ENCODE data around the gene CERK. TPM values are rescaled to one million over a fixed set of nuclear protein-coding genes. Genes with fewer than 3 reads are reported as not detected.

Gene CERK
- total RNA-seq, 3 donors from 2014 or later: 40.3 to 51.7 (median 50.0) TPM

GRCh38 chr22:46726066-46726985 is 11.7 kb downstream of the CERK start:
- peak; percentile 37 for ATAC-seq
- peaks cover 31% of the 10 kb centered on the region for H3K4me1 ChIP-seq (ENCODE audit: low read depth)
- H3K4me3 ChIP-seq: no peak overlapping the region
- H3K36me3 ChIP-seq (ENCODE audit: low read depth): no peaks in the 10 kb centered on the region
- TF ChIP-seq CTCF (IDR thresholded peaks at IDR 0.05): no peak
- no peaks in the 10 kb centered on the region for H3K9me3 ChIP-seq
- intact Hi-C loops (cut with DNase I, micrococcal nuclease): no loop called here
- peak in 1 of 3 donors; percentile 44 for DNase-seq

GRCh38 chr22:46725096-46725495 is 13.0 kb downstream of the CERK start:
- ATAC-seq: no peak

GRCh38 chr22:46723882-46724281 is 14.2 kb downstream of the CERK start:
- H3K4me1 ChIP-seq (ENCODE audit: low read depth): peaks cover 20% of the 10 kb centered on the region
- intact Hi-C loops (cut with DNase I, micrococcal nuclease): no loop called here
- H3K9me3 ChIP-seq: no peaks in the 10 kb centered on the region
- no peak for TF ChIP-seq CTCF (IDR thresholded peaks at IDR 0.05)
- ATAC-seq (no peak), DNase-seq (no peak)
- no peak overlapping the region for H3K4me3 ChIP-seq
- H3K36me3 ChIP-seq (ENCODE audit: low read depth): peaks cover 4% of the 10 kb centered on the region

More at GRCh38 chr22:46725096-46725495, 13.0 kb downstream of the CERK start:
- Histone ChIP-seq H3K4me1 (ENCODE audit: low read depth) (peaks cover 22% of the 10 kb centered on the region), H3K36me3 (ENCODE audit: low read depth) (peaks cover under 1% of the 10 kb centered on the region), H3K9me3 (no peaks in the 10 kb centered on the region), H3K4me3 (no peak overlapping the region)
- intact Hi-C loops (cut with DNase I, micrococcal nuclease): no loop called here
- no peak for DNase-seq
- TF ChIP-seq CTCF (IDR thresholded peaks at IDR 0.05): no peak

- no peak overlapping the region for H3K4me3 ChIP-seq
- TF ChIP-seq CTCF (IDR thresholded peaks at IDR 0.05): no peak
- H3K36me3 ChIP-seq (ENCODE audit: low read depth): peaks cover 4% of the 10 kb centered on the region
- peaks cover 6% of the 10 kb centered on the region for H3K4me1 ChIP-seq (ENCODE audit: low read depth)
- ATAC-seq: peak; percentile 32
- intact Hi-C loops (cut with DNase I, micrococcal nuclease): no loop called here
- no peaks in the 10 kb centered on the region for H3K9me3 ChIP-seq
- DNase-seq: peak in 1 of 3 donors; percentile 29
Observed at GRCh38 chr22:46721501-46722085, 16.5 kb downstream of the CERK start.

GRCh38 chr22:46719921-46720320 is 18.1 kb downstream of the CERK start:
- intact Hi-C loops (cut with DNase I, micrococcal nuclease): no loop called here
- Histone ChIP-seq H3K9me3 (no peaks in the 10 kb centered on the region), H3K4me1 (ENCODE audit: low read depth) (no peaks in the 10 kb centered on the region), H3K36me3 (ENCODE audit: low read depth) (peaks cover 4% of the 10 kb centered on the region), H3K4me3 (no peak overlapping the region)
- no peak for DNase-seq
- no peak for TF ChIP-seq CTCF (IDR thresholded peaks at IDR 0.05)
- ATAC-seq: no peak

Measured in mucosa of descending colon (tissue), 3 donors.